ENCODE results near the gene NLRP6. TPM values are rescaled to one million over a fixed set of nuclear protein-coding genes. Genes with fewer than 3 reads are reported as not detected.
"Not testable (repeated sequence)": the region's sequence is repeated elsewhere in the genome, so short reads cannot be mapped to it uniquely, and the experiment has no call there.

Gene NLRP6
- total RNA-seq, 2 donors from 2014 or later: 3.5 to 4.3 TPM

DNA sequence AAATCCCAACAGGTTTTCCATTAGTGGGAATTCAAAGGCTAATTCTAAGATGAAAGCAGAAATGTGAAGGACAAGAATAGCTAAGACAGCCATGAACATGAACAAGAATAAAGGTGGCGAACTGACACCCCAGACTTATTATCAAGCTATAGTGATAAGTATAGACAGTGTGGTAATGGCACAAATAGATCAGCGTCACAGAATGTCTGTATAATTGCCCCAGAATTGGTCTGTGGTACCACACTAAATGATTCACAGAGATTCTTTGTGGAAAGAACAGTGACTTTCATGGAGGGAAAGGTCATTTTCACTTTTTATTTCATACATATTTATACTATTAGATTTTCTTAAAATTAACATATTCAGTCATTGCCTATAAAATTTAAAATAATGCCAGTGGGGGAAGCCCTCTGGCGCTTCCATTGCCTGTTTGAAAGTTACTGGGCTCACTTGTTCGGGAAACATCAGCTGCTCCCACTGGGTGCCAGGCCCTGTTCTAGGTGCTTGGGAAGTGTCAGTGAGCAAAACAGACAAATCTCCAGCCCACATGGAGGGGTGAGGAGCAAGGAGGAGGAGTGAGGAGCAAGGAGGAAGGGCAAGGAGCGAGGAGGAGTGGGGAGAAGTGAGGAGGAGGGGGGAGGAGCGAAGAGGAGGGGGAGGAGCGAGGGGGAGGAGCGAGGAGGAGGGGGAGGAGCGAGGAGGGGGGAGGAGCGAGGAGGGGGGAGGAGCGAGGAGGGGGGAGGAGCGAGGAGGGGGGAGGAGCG is 11.3 kb upstream of the NLRP6 start:
- Mint-ChIP-seq H3K27ac (peak overlapping the region; percentile 100), H3K4me3 (peak overlapping the region; percentile 86), H3K36me3 (ENCODE audit: low read depth) (peaks cover 2% of the 10 kb centered on the region), H3K27me3 (no peaks in the 10 kb centered on the region), H3K4me1 (peaks cover 21% of the 10 kb centered on the region)
- peak; percentile 26 for ATAC-seq
- DNase-seq: no peak
- H3K9me3 ChIP-seq (ENCODE audit: control insufficient read depth, low read length, poor library complexity, severe bottlenecking): no peaks in the 10 kb centered on the region

GRCh38 chr11:267491-267994 is 10.7 kb upstream of the NLRP6 start:
- H3K9me3 ChIP-seq (ENCODE audit: control insufficient read depth, low read length, poor library complexity, severe bottlenecking): no peaks in the 10 kb centered on the region
- Mint-ChIP-seq H3K27me3 (no peaks in the 10 kb centered on the region), H3K4me1 (peaks cover 21% of the 10 kb centered on the region), H3K27ac (peak overlapping the region; percentile 100), H3K4me3 (peak overlapping the region; percentile 88), H3K36me3 (ENCODE audit: low read depth) (peaks cover 2% of the 10 kb centered on the region)
- peak in 2 of 3 donors; percentile 49 to 59 for DNase-seq
- peak; percentile 48 for ATAC-seq

DNA sequence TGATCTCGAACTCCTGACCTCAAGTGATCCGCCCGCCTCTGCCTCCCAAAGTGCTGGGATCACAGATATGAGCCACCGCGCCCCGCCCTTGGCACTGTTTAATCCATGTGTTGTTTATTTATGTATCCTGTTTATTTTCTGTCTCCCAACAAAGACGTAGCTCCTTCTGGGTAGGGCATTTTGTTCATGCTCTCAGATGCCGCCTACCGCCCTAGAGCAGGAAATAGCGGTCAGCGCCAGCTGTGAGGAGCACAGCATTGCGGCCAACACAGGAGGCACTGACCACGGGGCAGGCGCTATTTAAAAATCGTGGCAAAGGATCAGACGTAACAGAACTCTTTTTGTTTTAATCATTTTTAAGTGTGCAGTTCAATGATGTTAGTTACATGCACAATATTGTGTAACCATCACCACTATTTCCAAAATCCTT is 9.5 kb upstream of the NLRP6 start:
- Mint-ChIP-seq H3K4me1 (peaks cover 21% of the 10 kb centered on the region), H3K4me3 (peak overlapping the region; percentile 88), H3K27ac (peak overlapping the region; percentile 100)
- H3K27me3 Mint-ChIP-seq; H3K36me3 Mint-ChIP-seq (ENCODE audit: low read depth); H3K9me3 ChIP-seq (ENCODE audit: control insufficient read depth, low read length, poor library complexity, severe bottlenecking): not testable (repeated sequence)
- DNase-seq (peak in 1 of 3 donors; percentile 14), ATAC-seq (peak; percentile 35)

- Mint-ChIP-seq H3K27me3 (no peaks in the 10 kb centered on the region), H3K4me1 (peaks cover 21% of the 10 kb centered on the region), H3K4me3 (peak overlapping the region; percentile 88), H3K27ac (peak overlapping the region; percentile 100), H3K36me3 (ENCODE audit: low read depth) (peaks cover 2% of the 10 kb centered on the region)
- ATAC-seq: peak; percentile 80
- no peaks in the 10 kb centered on the region for H3K9me3 ChIP-seq (ENCODE audit: control insufficient read depth, low read length, poor library complexity, severe bottlenecking)
- DNase-seq: no peak
Measured at GRCh38 chr11:269146-269890, 8.9 kb upstream of the NLRP6 start.

DNA sequence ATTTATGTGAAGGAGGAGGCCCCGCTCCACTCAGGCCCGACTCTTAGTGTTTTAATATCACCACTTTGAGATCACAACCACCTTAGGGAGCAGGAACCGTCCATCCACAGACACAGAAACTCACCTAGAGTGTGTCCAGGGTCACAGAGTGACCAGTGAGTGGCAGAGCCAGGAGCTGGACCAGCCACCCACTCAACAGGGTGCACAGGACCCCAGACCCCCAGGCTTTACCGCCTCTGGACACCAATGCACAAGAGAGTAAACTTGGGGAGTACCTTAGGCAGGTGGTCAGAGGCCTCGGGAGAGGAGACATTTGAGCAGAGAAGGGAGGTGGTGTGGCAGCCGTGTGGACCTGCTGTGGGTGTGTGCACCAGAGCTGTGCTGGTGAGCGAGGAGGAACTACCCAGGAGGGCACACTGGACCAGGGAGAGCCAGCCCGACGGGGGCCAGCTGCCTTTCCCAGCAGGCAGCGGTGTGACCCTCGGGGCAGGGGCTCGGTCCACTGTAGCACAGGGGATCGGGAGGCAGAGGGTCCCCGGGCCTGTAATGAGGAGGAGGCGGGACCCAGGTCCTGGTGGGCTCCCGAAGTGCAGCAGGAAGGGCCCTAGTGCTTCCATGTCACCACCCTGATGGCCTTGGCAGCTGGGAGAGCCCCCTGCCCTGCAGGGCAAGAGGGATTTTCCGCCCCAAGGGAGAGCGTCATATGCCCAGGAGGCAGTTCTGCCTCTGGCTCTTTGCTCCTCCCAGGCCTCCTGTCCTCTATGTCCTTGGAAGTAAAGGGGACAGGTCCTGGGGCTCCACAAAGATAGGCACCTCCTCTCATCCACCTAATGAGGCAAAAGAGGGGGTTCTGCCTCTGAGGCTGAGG is 7.5 kb upstream of the NLRP6 start:
- H3K9me3 ChIP-seq (ENCODE audit: control insufficient read depth, low read length, poor library complexity, severe bottlenecking): no peaks in the 10 kb centered on the region
- Mint-ChIP-seq H3K4me1 (peaks cover 21% of the 10 kb centered on the region), H3K4me3 (no peak overlapping the region), H3K27ac (peak overlapping the region; percentile 100), H3K36me3 (ENCODE audit: low read depth) (peaks cover 2% of the 10 kb centered on the region), H3K27me3 (no peaks in the 10 kb centered on the region)
- DNase-seq (no peak), ATAC-seq (no peak)

GRCh38 chr11:271319-271715 is 6.9 kb upstream of the NLRP6 start:
- ATAC-seq (no peak), DNase-seq (no peak)
- no peak overlapping the region for H3K4me3 Mint-ChIP-seq
- H3K4me1 Mint-ChIP-seq: peaks cover 21% of the 10 kb centered on the region
- no peaks in the 10 kb centered on the region for H3K27me3 Mint-ChIP-seq
- H3K27ac Mint-ChIP-seq: no peak overlapping the region
- peaks cover 2% of the 10 kb centered on the region for H3K36me3 Mint-ChIP-seq (ENCODE audit: low read depth)
- H3K9me3 ChIP-seq (ENCODE audit: control insufficient read depth, low read length, poor library complexity, severe bottlenecking): no peaks in the 10 kb centered on the region

DNA sequence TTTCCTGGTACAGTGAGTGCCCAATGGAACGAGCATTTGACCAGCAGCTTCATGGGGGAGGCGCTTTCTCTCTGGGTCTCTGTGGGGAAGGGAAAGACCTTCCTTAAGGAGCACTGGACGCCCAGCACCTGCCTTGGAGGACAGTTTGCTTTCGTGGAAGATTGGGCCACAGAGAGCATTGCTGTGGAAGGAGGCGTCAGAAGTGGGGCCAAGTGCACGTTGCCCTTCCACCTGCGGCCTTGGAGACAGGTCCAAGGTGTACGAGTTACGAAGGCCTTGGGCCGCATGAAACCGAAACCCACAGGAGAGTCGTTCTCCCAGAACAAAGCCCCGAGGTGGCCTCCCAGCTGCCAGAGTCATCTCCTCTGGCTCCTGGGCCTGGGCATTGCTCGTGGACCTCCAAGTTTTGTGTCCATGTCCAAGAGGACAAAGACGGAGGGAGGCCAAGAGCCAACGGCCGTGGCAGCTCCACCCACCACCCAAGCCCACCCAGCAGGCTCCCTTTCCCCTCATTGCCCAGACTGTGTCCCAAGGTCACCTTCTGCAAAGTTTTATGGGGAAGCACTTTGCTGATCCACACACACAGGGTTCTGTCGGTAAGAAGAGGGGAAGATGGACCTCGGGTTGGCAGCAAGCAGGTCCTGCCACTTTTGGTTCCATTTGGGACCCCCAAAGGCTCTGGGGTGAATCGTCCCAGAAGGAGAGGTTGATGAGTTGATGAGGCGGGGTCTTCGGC is 5.8 kb upstream of the NLRP6 start:
- H3K9me3 ChIP-seq (ENCODE audit: control insufficient read depth, low read length, poor library complexity, severe bottlenecking): no peaks in the 10 kb centered on the region
- H3K27ac Mint-ChIP-seq: no peak overlapping the region
- DNase-seq (no peak), ATAC-seq (no peak)
- H3K36me3 Mint-ChIP-seq (ENCODE audit: low read depth): peaks cover 2% of the 10 kb centered on the region
- H3K4me3 Mint-ChIP-seq: no peak overlapping the region
- H3K27me3 Mint-ChIP-seq: no peaks in the 10 kb centered on the region
- peaks cover 21% of the 10 kb centered on the region for H3K4me1 Mint-ChIP-seq

- Mint-ChIP-seq H3K4me1 (peaks cover 23% of the 10 kb centered on the region), H3K27ac (no peak overlapping the region), H3K27me3 (no peaks in the 10 kb centered on the region), H3K4me3 (no peak overlapping the region), H3K36me3 (ENCODE audit: low read depth) (peaks cover 2% of the 10 kb centered on the region)
- no peaks in the 10 kb centered on the region for H3K9me3 ChIP-seq (ENCODE audit: control insufficient read depth, low read length, poor library complexity, severe bottlenecking)
- no peak for ATAC-seq
- DNase-seq: no peak
Measured at GRCh38 chr11:272931-273198, 5.3 kb upstream of the NLRP6 start.

GRCh38 chr11:276219-276618 is 2.0 kb upstream of the NLRP6 start:
- Mint-ChIP-seq H3K4me1 (peaks cover 16% of the 10 kb centered on the region), H3K36me3 (ENCODE audit: low read depth) (no peaks in the 10 kb centered on the region), H3K27me3 (peaks cover 5% of the 10 kb centered on the region), H3K4me3 (no peak overlapping the region), H3K27ac (no peak overlapping the region)
- no peaks in the 10 kb centered on the region for H3K9me3 ChIP-seq (ENCODE audit: control insufficient read depth, low read length, poor library complexity, severe bottlenecking)
- DNase-seq (no peak), ATAC-seq (no peak)

- H3K27me3 Mint-ChIP-seq: peaks cover 5% of the 10 kb centered on the region
- no peaks in the 10 kb centered on the region for H3K9me3 ChIP-seq (ENCODE audit: control insufficient read depth, low read length, poor library complexity, severe bottlenecking)
- ATAC-seq (peak; percentile 29), DNase-seq (no peak)
- peaks cover 32% of the 10 kb centered on the region for H3K4me1 Mint-ChIP-seq
- no peak overlapping the region for H3K27ac Mint-ChIP-seq
- H3K36me3 Mint-ChIP-seq (ENCODE audit: low read depth): peaks cover 5% of the 10 kb centered on the region
- H3K4me3 Mint-ChIP-seq: peak overlapping the region; percentile 90
Measured at GRCh38 chr11:279040-279965, 1.1 kb downstream of the NLRP6 start.

DNA sequence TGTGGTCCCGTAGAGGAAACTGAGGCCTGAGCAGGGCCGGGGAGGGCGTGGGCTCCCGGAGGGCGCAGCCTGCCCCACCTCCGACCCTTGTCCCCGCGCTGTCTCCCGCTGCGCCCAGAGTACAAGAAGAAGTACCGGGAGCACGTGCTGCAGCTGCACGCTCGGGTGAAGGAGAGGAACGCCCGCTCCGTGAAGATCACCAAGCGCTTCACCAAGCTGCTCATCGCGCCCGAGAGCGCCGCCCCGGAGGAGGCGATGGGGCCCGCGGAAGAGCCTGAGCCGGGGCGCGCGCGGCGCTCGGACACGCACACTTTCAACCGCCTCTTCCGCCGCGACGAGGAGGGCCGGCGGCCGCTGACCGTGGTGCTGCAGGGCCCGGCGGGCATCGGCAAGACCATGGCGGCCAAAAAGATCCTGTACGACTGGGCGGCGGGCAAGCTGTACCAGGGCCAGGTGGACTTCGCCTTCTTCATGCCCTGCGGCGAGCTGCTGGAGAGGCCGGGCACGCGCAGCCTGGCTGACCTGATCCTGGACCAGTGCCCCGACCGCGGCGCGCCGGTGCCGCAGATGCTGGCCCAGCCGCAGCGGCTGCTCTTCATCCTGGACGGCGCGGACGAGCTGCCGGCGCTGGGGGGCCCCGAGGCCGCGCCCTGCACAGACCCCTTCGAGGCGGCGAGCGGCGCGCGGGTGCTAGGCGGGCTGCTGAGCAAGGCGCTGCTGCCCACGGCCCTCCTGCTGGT is 1.9 kb downstream of the NLRP6 start:
- Mint-ChIP-seq H3K36me3 (ENCODE audit: low read depth) (peaks cover 5% of the 10 kb centered on the region), H3K4me3 (peak overlapping the region; percentile 89), H3K27ac (no peak overlapping the region), H3K27me3 (peaks cover 5% of the 10 kb centered on the region), H3K4me1 (peaks cover 32% of the 10 kb centered on the region)
- H3K9me3 ChIP-seq (ENCODE audit: control insufficient read depth, low read length, poor library complexity, severe bottlenecking): no peaks in the 10 kb centered on the region
- DNase-seq: no peak
- ATAC-seq: peak; percentile 76
